GM12874 (cell line): ENCODE measurements around the gene LRRC3.

Experiments used
- TF ChIP-seq, protein P1 (sequence below): IDR thresholded peaks from 2 replicates; pipeline ENCODE4 v1.5.1; 2011; ENCODE audit warnings: low read depth, mild to moderate bottlenecking, control low read depth, low read length, moderate library complexity; ENCODE audit not compliant: insufficient read depth

LRRC3 gene

DNA sequence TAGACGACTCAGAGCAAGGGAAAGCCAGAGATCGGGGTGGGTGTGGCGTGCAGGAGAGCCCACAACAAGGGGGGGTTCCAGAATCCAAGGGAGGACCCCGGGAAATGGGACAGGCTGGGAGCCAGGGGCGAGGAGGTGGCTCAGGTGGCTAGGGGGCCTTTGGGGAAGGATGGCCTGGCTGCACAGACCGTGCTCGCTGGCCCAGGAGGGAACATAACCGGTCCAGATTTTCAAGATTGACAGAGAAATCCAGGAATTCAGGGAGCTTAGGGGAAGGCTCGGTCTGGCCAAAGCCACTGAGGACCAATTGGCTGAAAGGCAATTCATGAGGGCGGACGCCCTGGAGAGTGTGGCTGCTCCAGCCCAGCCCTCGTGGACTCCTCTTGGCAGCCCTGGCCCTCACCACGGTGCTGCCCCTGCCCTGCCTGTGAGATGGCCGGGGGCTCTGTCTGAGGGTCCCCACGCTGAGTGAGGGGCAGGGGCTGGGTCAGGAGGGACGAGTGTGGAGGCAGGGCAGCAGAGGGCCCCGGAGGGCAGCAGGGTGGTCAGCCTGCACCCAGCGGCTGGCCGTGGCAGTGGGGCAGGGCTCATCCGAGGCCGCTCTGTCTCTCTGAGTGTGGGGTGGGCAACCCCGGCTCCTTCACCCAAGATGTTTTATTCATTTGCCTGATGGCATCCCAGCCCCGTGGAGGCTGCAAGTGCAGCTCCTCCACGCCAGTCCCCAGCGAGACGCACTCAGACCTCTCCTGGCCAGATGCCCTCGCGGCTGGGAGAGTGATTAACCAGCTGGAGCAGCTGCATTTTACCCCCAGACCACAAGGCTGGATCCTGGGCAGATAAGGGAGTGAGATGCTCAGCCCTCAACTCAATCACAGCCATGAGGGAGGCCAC is 5.6 kb upstream of the LRRC3 start:
- TF ChIP-seq, protein P1, sequence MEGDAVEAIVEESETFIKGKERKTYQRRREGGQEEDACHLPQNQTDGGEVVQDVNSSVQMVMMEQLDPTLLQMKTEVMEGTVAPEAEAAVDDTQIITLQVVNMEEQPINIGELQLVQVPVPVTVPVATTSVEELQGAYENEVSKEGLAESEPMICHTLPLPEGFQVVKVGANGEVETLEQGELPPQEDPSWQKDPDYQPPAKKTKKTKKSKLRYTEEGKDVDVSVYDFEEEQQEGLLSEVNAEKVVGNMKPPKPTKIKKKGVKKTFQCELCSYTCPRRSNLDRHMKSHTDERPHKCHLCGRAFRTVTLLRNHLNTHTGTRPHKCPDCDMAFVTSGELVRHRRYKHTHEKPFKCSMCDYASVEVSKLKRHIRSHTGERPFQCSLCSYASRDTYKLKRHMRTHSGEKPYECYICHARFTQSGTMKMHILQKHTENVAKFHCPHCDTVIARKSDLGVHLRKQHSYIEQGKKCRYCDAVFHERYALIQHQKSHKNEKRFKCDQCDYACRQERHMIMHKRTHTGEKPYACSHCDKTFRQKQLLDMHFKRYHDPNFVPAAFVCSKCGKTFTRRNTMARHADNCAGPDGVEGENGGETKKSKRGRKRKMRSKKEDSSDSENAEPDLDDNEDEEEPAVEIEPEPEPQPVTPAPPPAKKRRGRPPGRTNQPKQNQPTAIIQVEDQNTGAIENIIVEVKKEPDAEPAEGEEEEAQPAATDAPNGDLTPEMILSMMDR: no peak

DNA sequence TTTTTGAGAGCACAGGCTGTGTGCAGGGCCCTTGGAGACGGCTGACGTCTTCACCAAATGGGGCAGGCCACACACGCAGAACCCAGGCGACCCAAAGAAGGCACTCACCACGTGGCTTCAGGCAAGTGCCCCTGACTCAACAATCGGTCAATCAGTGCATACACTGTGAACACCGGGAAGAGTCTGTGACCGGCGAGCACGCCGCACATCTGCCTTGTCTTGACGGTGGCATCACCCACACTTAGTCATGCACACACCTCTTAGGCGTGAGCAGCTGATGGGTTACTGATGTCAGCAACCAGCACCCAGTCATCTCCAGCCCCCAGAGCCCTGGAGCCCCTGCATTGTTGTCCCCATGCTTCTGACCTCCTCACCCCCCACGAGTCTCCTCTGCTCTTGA is 4.9 kb upstream of the LRRC3 start:
- TF ChIP-seq, protein P1: no peak

DNA sequence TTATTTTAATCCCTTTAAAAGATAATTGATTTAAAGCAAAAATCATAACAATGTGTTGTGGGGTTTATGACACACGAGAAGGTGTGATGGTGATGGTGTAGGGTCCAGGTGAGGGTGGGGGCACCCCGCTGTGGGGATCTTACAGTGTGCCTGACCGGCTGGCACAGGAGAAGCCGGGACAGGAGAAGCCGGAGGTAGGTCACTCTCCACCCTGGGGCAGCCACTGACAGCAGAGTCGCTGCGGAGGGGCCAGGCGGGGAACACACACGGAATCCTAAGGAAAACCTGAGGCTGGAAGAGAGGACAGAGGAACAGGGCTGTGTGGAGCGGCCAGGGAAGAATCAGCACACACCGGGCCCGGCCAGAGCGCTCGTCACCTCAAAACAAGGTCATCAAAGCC is 4.3 kb upstream of the LRRC3 start:
- TF ChIP-seq, protein P1: no peak

DNA sequence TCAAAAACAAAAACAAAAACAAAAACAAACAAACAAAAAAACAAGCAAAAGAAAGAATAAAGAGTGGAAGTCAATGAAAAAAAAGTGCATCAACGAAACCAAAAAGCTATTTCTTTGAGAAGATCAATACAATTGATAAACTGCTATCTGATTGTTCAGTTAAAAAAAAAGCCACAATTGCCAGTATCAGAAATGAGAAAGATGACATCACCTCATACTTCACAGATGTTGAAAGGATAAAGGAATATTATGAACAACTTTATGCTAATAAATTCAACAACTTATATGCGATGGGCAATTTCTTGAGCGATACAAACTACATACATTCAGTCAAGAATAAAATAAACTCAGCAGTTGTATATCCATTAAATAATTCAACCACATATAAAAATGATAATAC is 2.2 kb upstream of the LRRC3 start:
- TF ChIP-seq, protein P1: no peak

DNA sequence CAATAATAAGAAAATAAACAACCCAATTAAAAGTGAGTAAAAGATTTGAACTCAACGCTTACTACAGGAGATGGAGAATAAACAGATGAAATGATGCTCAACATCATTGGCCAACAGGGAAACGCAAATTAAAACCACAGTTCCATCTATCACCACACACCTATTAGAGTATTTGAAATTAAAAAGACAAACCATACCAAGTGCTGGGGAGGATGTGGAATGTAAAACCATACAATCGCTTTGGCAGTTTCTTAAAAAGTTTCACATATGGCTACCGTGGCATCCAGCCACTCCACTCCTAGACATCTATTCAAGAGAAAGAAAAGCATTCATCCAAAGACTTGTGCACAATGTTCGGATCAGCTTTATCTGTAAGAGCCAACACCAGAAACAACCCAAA is 1.3 kb upstream of the LRRC3 start:
- TF ChIP-seq, protein P1: no peak

DNA sequence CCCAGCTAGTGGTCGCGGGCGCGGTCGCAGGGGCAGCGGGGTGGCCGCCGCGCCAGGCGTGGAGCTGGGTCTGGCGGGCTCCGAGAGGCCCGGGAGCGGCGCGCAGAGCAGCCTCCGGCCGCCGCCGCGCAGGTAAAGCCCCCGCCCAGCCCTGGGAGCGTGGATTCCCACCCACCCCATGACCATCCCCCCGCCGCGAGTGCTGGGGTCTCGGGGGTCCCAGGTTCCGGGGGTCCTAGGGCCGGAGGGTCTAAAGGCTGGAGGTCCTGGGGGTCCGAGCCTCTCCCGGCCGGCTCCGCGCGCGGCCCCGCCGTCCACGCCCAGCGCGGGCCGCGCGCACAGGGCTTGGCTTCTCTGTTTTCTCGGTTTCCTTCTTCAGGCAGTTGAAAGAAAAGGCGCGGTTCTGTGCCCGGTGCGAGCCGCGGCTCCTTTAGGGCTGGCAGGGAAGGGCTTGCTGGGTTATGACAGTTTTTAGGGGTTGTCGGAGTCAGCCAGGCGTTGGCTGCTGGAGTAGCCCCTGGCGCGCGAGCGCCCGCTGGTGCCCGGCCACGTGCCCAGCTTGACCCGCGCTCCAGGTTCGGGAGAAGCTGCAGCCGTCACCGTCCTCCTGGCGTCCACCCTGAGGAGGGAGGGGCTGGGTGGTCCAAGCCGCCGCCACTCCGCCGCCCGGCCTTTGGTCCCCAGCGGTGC is 359 bp downstream of the LRRC3 start:
- TF ChIP-seq, protein P1: peak; percentile 57

DNA sequence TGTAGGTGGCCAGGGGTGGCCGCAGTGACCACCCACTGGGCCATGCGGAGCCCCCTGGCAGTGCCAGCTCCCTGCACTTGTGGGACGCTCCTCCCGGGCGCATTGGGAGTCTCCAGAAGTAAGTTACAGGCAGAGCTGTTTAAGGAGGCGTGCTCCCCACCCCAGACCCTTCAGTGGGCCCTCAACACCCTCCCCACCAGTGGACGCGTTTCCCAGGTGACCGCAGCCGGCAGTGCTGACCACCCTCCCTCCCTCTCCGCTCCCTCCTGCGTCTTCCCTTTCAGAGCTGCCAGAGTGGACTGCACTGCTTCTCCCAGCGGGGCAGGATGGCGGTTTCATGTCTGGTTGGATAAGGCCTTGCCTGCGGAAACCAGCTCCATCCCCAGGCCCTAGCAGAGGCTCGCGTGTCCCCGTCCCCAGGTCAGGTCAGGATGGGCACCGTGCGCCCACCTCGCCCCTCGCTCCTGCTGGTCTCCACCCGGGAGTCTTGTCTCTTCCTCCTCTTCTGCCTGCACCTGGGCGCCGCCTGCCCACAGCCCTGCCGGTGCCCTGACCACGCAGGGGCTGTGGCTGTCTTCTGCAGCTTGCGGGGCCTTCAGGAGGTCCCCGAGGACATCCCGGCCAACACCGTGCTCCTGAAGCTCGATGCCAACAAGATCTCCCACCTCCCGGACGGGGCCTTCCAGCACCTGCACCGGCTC is 1.1 kb downstream of the LRRC3 start:
- TF ChIP-seq, protein P1: no peak
